H1 (cell line): ENCODE results near the gene RERE. TPM values are rescaled to one million over a fixed set of nuclear protein-coding genes. Genes with fewer than 3 reads are reported as not detected.

ENCODE experiments used
- CTCF ChIA-PET: fragments of 300-600 bp; sonication (Branson Sonifier 250); formaldehyde crosslinking; loops from one replicate; lab custom pipeline; 2021; ENCODE audit not compliant: partially characterized antibody; lab: Charles Lee
- POLR2A ChIA-PET: fragments of 300-600 bp; sonication (Branson Sonifier 250); formaldehyde crosslinking; loops from one replicate; lab custom pipeline; 2021; ENCODE audit warnings: inconsistent platforms; ENCODE audit not compliant: partially characterized antibody; lab: Charles Lee
- DNase-seq, 2 experiments: peaks; one replicate each; pipeline versions ENCODE4 v3.0.0 to v3.0.0-alpha.2; 2010 to 2022; ENCODE audit warnings: low spot score in 2 of 2, low read depth in 1 of 2, mixed read lengths in 1 of 2
- FAIRE-seq: peaks from 2 replicates; lab custom pipeline; 2011; peaks lifted over from hg19 to GRCh38; lab: Jason Lieb, UNC
- H2AFZ ChIP-seq: 2 replicates; pipeline ENCODE4 v1.8.1; 2012; ENCODE audit warnings: low read length, inconsistent platforms
- H2AK5ac ChIP-seq: 2 replicates; pipeline ENCODE4 v1.6.1; 2013; ENCODE audit warnings: low read depth, low read length
- H2BK120ac ChIP-seq: replicated peaks from 2 replicates; pipeline ENCODE3; 2013; ENCODE audit warnings: low read depth, low read length, inconsistent platforms
- H2BK12ac ChIP-seq: 2 replicates; pipeline ENCODE4 v1.6.1; 2013; ENCODE audit warnings: low read depth, low read length
- H2BK15ac ChIP-seq: 2 replicates; pipeline ENCODE4 v1.6.1; 2013; ENCODE audit warnings: low read length
- H2BK20ac ChIP-seq: 2 replicates; pipeline ENCODE4 v1.6.1; 2013; ENCODE audit warnings: low read length
- H2BK5ac ChIP-seq: 2 replicates; pipeline ENCODE4 v1.6.1; 2013; ENCODE audit warnings: low read depth, low read length
- H3K14ac ChIP-seq: 2 replicates; pipeline ENCODE4 v1.6.1; 2013; ENCODE audit warnings: inconsistent platforms; ENCODE audit not compliant: insufficient read length
- H3K18ac ChIP-seq: 2 replicates; pipeline ENCODE4 v1.6.1; 2013; ENCODE audit warnings: low read length; ENCODE audit errors: extremely low read depth
- H3K23ac ChIP-seq: 2 replicates; pipeline ENCODE4 v1.6.1; 2013; ENCODE audit warnings: inconsistent platforms; ENCODE audit not compliant: insufficient read length
- H3K23me2 ChIP-seq: 2 replicates; pipeline ENCODE4 v1.6.1; 2013; ENCODE audit warnings: low read depth, low read length
- H3K27ac ChIP-seq: 2 replicates; pipeline ENCODE4 v1.6.1; 2011; ENCODE audit warnings: low read depth, low read length, inconsistent platforms
- H3K27me3 ChIP-seq, 4 experiments: replicated peaks in 1 of 4; 1 replicate in 1 of 4; 2 replicates in 3 of 4; pipeline versions ENCODE4 v1.6.1 to v1.8.1; 2011 to 2013; ENCODE audit warnings: low read length in 3 of 4, mild to moderate bottlenecking in 3 of 4, inconsistent platforms in 2 of 4, mixed read lengths in 2 of 4, moderate library complexity in 1 of 4; ENCODE audit not compliant: control insufficient read depth in 3 of 4, insufficient read depth in 3 of 4; ENCODE audit errors: extremely low read depth in 1 of 4
- H3K36me3 ChIP-seq, 4 experiments: 2 replicates each; pipeline versions ENCODE4 v1.6.1 to v1.8.1; 2011 to 2013; ENCODE audit warnings: mild to moderate bottlenecking in 4 of 4, low read length in 3 of 4, moderate library complexity in 2 of 4, control low read depth in 1 of 4, inconsistent platforms in 1 of 4; ENCODE audit not compliant: insufficient read depth in 4 of 4, control insufficient read depth in 2 of 4
- H3K4ac ChIP-seq: replicated peaks from 2 replicates; pipeline ENCODE3; 2013; ENCODE audit warnings: low read length, low read depth, mixed read lengths, inconsistent platforms; ENCODE audit not compliant: insufficient read length
- H3K4me1 ChIP-seq, 4 experiments: replicated peaks in 1 of 4; 1 replicate in 1 of 4; 2 replicates in 3 of 4; pipeline versions ENCODE4 v1.6.1 to v1.8.1; 2011 to 2013; ENCODE audit warnings: low read length in 3 of 4, inconsistent platforms in 2 of 4, mixed read lengths in 1 of 4; ENCODE audit not compliant: insufficient read depth in 4 of 4, control insufficient read depth in 3 of 4
- H3K4me2 ChIP-seq, 2 experiments: 2 replicates each; pipeline versions ENCODE4 v1.6.1 to v1.8.1; 2011 to 2013; ENCODE audit warnings: low read depth in 2 of 2, low read length in 2 of 2, control low read depth in 1 of 2, inconsistent platforms in 1 of 2, mild to moderate bottlenecking in 1 of 2; ENCODE audit not compliant: insufficient read depth in 1 of 2
- H3K4me3 ChIP-seq, 4 experiments: fragments of 200-600, 300-600 bp in 1 of 4; sonication (generic), shearing (Covaris generic), sonication (Bioruptor Twin) in 1 of 4; 2 replicates each; pipeline versions ENCODE4 v1.5.1 to v1.8.1; 2011 to 2016; ENCODE audit warnings: low read length in 4 of 4, low read depth in 3 of 4, control low read depth in 2 of 4, inconsistent platforms in 2 of 4, mild to moderate bottlenecking in 2 of 4, mixed read lengths in 1 of 4, moderate library complexity in 1 of 4; ENCODE audit not compliant: insufficient read depth in 2 of 4; ENCODE audit errors: extremely low read depth in 1 of 4
- H3K56ac ChIP-seq: replicated peaks from 2 replicates; pipeline ENCODE3; 2013; ENCODE audit warnings: low read depth, mild to moderate bottlenecking, mixed read lengths, low read length, inconsistent platforms; ENCODE audit not compliant: insufficient read length
- H3K79me1 ChIP-seq: 2 replicates; pipeline ENCODE4 v1.6.1; 2013; ENCODE audit warnings: low read depth, low read length, control low read depth
- H3K79me2 ChIP-seq, 2 experiments: 2 replicates each; pipeline versions ENCODE4 v1.6.1 to v1.8.1; 2012 to 2013; ENCODE audit warnings: low read length in 2 of 2, mild to moderate bottlenecking in 2 of 2, inconsistent platforms in 1 of 2; ENCODE audit not compliant: insufficient read depth in 2 of 2, control insufficient read depth in 1 of 2
- H3K9ac ChIP-seq, 4 experiments: replicated peaks in 1 of 4; 1 replicate in 1 of 4; 2 replicates in 3 of 4; pipeline versions ENCODE4 v1.6.1 to v1.8.1; 2011 to 2013; ENCODE audit warnings: low read depth in 3 of 4, low read length in 3 of 4, control low read depth in 2 of 4, mild to moderate bottlenecking in 2 of 4, moderate library complexity in 2 of 4, inconsistent platforms in 1 of 4; ENCODE audit errors: extremely low read depth in 1 of 4
- H3K9me3 ChIP-seq, 2 experiments: 2 replicates each; pipeline versions ENCODE4 v1.6.1 to v1.8.1; 2012 to 2013; ENCODE audit warnings: mild to moderate bottlenecking in 2 of 2, moderate library complexity in 2 of 2, control low read depth in 1 of 2, inconsistent platforms in 1 of 2, low read depth in 1 of 2, low read length in 1 of 2, mixed read lengths in 1 of 2; ENCODE audit not compliant: insufficient read depth in 2 of 2
- H4K20me1 ChIP-seq, 2 experiments: replicated peaks in 1 of 2; 2 replicates each; pipeline versions ENCODE3 to v1.8.1; 2011 to 2013; ENCODE audit warnings: inconsistent platforms in 2 of 2, low read length in 2 of 2, mild to moderate bottlenecking in 1 of 2; ENCODE audit not compliant: insufficient read depth in 2 of 2, control insufficient read depth in 1 of 2
- H4K5ac ChIP-seq: 2 replicates; pipeline ENCODE4 v1.6.1; 2013; ENCODE audit warnings: low read length, low read depth, mixed read lengths, inconsistent platforms; ENCODE audit not compliant: insufficient read length
- H4K8ac ChIP-seq: 2 replicates; pipeline ENCODE4 v1.8.0; 2013; ENCODE audit warnings: mild to moderate bottlenecking, moderate library complexity, low read length, inconsistent platforms; ENCODE audit not compliant: insufficient read depth; ENCODE audit errors: extremely low read depth
- H4K91ac ChIP-seq: replicated peaks from 2 replicates; pipeline ENCODE3; 2013; ENCODE audit warnings: low read length, mixed read lengths, inconsistent platforms; ENCODE audit not compliant: insufficient read length
- HDAC6 ChIP-seq: IDR thresholded peaks from one replicate; pipeline ENCODE4 v1.7.1; 2012; ENCODE audit warnings: low read depth, mild to moderate bottlenecking, inconsistent platforms, low read length, moderate library complexity
- KDM1A ChIP-seq: fragments of 200-600, 300-600 bp; sonication (generic); IDR thresholded peaks from 2 replicates; pipeline ENCODE4 v1.7.1; 2016; ENCODE audit warnings: mild to moderate bottlenecking, low read length, borderline replicate concordance
- WGBS, 2 experiments: shearing (Covaris generic) in 1 of 2; methylation state at CpG; one replicate each; pipeline versions ENCODE4 v1.1.6 to v1.1.7; 2013 to 2015; ENCODE audit warnings: low lambda C conversion rate in 2 of 2, mixed read lengths in 2 of 2, inconsistent platforms in 1 of 2, low coverage in 1 of 2, missing lambda C conversion rate in 1 of 2; ENCODE audit not compliant: insufficient replicate concordance in 2 of 2, insufficient coverage in 1 of 2, insufficient read length in 1 of 2; ENCODE audit errors: extremely low coverage in 1 of 2, missing lambda C conversion rate in 1 of 2; 5-methylcytosine and 5-hydroxymethylcytosine counted together
- polyA plus RNA-seq, 7 experiments: library from polyadenylated mRNA; depleted of rRNA in 3 of 7; stranded (reverse) in 5 of 7; unstranded in 2 of 7; fragments of >200 nt in 5 of 7; fragments of 200-250 nt in 2 of 7; gene quantifications; 1 replicate in 5 of 7; 2 replicates in 1 of 7; 4 replicates in 1 of 7; pipeline versions ENCODE4 v1.2.1 to v1.2.3, GENCODE V29; 2011 to 2013; ENCODE audit warnings: missing spikeins in 2 of 7, mixed read lengths in 2 of 7
- total RNA-seq: library from RNA; stranded (reverse); fragmentation: NEBNext Ultra II Directional; extraction: Animal tissue kit (Norgen Biotek cat#: 25700); gene quantifications from 2 replicates; pipeline ENCODE4 v1.2.1, GENCODE V29; 2021

RERE gene
- total and polyA plus RNA-seq, 2 of the 8 experiments (the other 6 are each of a cell fraction or from before 2014, with no cell fraction given): 15.3 to 142 TPM

- Histone ChIP-seq H2BK120ac (no peak overlapping the region), H2BK20ac (no peak overlapping the region), H3K23me2 (no peaks in the 10 kb centered on the region), H4K8ac (no peak overlapping the region), H3K14ac (no peak overlapping the region), H3K9me3 (no peaks in the 10 kb centered on the region), H2AK5ac (no peak overlapping the region), H3K4me1 (no peaks in the 10 kb centered on the region; a peak in 1 of 7 replicates), H3K79me1 (peaks cover 7% of the 10 kb centered on the region), H2BK5ac (no peak overlapping the region), H4K91ac (no peak overlapping the region), H3K27me3 (no peaks in the 10 kb centered on the region), H2BK15ac (no peak overlapping the region), H4K20me1 (peaks cover 0 to 5% of the 10 kb centered on the region in 2 experiments), H4K5ac (no peak overlapping the region), H3K4ac (no peak overlapping the region), H3K36me3 (no peaks in the 10 kb centered on the region), H3K56ac (no peak overlapping the region), H2BK12ac (no peak overlapping the region), H3K9ac (no peak overlapping the region), H3K4me3 (no peak overlapping the region), H2AFZ (no peak overlapping the region), H3K18ac (no peak overlapping the region), H3K23ac (no peak overlapping the region), H3K27ac (no peak overlapping the region), H3K4me2 (no peak overlapping the region), H3K79me2 (peaks cover 0 to 65% of the 10 kb centered on the region in 2 experiments; a peak in 2 of 4 replicates)
- POLR2A ChIA-PET: no interaction called here
- no peak for DNase-seq
- CTCF ChIA-PET: interaction anchor here (0.6 kb wide), 1 partner anchor 15 kb away, joined by 3 read pairs; no protein-coding TSS in a partner anchor
- FAIRE-seq: no peak
- 94% methylated on average over 3 of the region's 3 CpGs; no CpG with 5 or more reads in 1 of the 2 experiments for WGBS, 2 experiments
- TF ChIP-seq HDAC6 (no peak), KDM1A (no peak)
Measured at GRCh38 chr1:8746554-8746953, 70.9 kb downstream of the RERE start.
